Measurements from ENCODE around the gene NELL1.

GRCh38 chr11:21133722-21134121 lies 464.3 kb downstream of the NELL1 start:
- no peak for TF ChIP-seq CTCF (IDR thresholded peaks at IDR 0.05; ENCODE audit: insufficient read depth, low read length)
- TF ChIP-seq POLR2AphosphoS5 (IDR thresholded peaks at IDR 0.05; ENCODE audit: low read depth): no peak
